Adrenal gland (tissue), 5 donors: Measurements from ENCODE around the gene SYNE1.

Source experiments
- POLR2A ChIP-seq, 2 donors: fragments of 450-650 bp; IDR thresholded peaks; one replicate each; pipeline ENCODE4 v1.6.1; 2017; ENCODE audit warnings: antibody characterized with exemption in 2 of 2, mild to moderate bottlenecking in 2 of 2, moderate library complexity in 1 of 2
- TF ChIP-seq, protein P1 (sequence below), 6 experiments: fragments of 450-650 bp in 4 of 6; fragments of 200-600 bp in 2 of 6; sonication (generic) in 1 of 6; IDR thresholded peaks; 1 replicate in 5 of 6; 2 replicates in 1 of 6; pipeline versions ENCODE4 v1.5.1 to v1.8.0; 2016 to 2021; ENCODE audit warnings: antibody characterized with exemption in 6 of 6, mild to moderate bottlenecking in 2 of 6, moderate library complexity in 1 of 6
- donor health status: DM: no; HTN: no; CAD: no.

DNA sequence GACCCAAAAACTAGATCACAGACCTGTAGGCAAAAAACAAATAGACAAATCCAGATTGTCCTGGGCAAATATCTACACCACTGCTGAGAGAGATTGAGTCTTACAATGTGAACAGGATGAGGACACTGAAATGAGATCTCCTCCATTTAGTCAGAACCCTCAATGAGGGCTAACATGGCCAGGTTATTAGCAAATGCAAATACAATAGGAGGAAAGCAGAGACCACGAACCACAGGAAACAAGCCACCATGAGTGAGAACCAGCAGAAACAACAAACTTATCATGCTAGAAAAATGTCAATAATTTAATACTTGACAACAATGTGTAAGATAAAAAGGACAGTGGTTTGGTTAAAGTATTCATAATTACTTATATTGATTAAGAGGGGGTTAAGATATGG is 162.8 kb downstream of the SYNE1 start:
- no peak for TF ChIP-seq POLR2A (IDR thresholded peaks at IDR 0.05)
- TF ChIP-seq, protein P1, sequence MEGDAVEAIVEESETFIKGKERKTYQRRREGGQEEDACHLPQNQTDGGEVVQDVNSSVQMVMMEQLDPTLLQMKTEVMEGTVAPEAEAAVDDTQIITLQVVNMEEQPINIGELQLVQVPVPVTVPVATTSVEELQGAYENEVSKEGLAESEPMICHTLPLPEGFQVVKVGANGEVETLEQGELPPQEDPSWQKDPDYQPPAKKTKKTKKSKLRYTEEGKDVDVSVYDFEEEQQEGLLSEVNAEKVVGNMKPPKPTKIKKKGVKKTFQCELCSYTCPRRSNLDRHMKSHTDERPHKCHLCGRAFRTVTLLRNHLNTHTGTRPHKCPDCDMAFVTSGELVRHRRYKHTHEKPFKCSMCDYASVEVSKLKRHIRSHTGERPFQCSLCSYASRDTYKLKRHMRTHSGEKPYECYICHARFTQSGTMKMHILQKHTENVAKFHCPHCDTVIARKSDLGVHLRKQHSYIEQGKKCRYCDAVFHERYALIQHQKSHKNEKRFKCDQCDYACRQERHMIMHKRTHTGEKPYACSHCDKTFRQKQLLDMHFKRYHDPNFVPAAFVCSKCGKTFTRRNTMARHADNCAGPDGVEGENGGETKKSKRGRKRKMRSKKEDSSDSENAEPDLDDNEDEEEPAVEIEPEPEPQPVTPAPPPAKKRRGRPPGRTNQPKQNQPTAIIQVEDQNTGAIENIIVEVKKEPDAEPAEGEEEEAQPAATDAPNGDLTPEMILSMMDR (IDR thresholded peaks at IDR 0.05) = no peak
